Hematopoietic multipotent progenitor cell treated with erythropoietin and hydrocortisone succinate and interleukin-3 and kit ligand, for 15 days (in vitro differentiated cells): ENCODE measurements around the gene TBC1D5.
"Not testable (repeated sequence)": the region's sequence is repeated elsewhere in the genome, so short reads cannot be mapped to it uniquely, and the experiment has no call there.

ENCODE experiments used
- DNase-seq: peaks from one replicate; pipeline ENCODE4 v3.0.0-alpha.2; 2015; ENCODE audit warnings: low spot score

TBC1D5 gene

GRCh38 chr3:17645074-17645698 is 97.2 kb downstream of the TBC1D5 start:
- peak; percentile 58 for DNase-seq

- DNase-seq = no peak
Observed at GRCh38 chr3:17643691-17644090, 98.7 kb downstream of the TBC1D5 start.

DNA sequence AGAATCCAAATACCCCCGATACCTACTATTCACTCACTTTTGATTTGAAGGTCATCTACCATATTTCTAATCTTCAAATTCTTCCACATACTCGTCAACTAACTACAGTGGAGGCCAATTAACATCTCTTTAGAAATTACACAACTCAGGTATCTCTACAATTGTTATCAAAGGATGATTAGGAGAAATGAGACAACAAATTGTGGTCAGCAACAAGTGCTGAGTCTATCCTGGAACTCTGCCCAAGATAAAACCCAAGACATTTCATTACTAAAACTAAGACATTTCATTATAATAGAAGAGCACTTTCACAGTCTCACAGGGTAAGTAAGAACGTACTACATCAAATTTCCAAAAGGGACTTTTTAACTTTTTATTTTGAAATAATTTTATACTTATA is 100.0 kb downstream of the TBC1D5 start:
- no peak for DNase-seq

DNA sequence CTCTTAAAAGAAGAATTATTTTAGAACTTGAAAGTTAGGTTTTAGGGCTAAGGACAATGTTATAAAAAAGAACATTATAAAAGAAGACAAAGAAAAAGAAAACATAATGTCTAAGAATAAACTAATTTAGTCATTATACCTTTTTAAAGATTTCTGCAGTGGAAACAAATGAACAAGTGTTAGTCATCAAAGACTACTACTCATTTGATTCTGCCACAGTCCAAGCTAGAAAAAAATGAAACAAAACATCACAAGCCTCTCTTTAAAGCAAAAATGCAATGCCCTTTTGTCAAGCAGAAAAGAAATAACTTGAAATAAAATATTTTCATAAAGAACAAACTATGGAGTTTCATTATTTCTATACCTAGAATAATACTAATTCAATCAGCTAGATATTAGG is 102.0 kb downstream of the TBC1D5 start:
- DNase-seq = no peak

- no peak for DNase-seq
Observed at GRCh38 chr3:17639765-17640164, 102.7 kb downstream of the TBC1D5 start.

DNA sequence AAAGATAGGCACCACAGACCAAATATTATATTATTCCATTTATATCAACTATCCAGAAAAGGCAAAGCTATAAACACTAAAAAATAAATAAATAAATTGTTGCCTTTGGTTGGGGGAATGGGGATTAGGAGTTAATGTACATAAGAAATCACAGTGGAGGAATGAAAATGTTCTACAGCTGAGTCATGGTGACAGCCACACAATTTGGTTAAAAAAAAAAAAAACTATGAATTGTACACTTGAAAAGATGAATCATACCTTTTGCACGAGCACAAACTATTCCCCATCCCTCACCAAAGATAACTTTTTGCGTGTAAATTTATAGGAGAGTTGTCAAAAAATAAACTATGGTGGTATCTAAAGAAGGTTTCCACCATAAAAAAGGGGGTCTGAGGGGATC is 103.2 kb downstream of the TBC1D5 start:
- DNase-seq = no peak

DNA sequence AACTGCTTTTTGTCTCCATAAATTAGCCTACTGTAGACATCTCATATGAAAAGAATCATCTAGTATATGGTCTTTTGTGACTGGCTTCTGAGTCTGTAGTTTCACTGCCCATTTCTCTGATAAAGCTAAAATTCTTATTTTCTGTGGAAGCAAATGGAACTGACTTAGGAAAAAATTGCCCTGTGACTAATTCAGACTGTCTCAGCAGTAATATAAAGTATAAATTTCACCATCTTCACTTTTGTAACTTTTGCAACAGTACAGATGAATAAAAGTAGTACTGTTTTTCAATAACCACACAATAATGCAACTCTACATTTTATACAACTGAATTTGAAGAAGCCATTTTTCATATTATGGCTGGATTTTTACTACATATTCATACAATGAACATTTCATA is 104.1 kb downstream of the TBC1D5 start:
- no peak for DNase-seq

DNA sequence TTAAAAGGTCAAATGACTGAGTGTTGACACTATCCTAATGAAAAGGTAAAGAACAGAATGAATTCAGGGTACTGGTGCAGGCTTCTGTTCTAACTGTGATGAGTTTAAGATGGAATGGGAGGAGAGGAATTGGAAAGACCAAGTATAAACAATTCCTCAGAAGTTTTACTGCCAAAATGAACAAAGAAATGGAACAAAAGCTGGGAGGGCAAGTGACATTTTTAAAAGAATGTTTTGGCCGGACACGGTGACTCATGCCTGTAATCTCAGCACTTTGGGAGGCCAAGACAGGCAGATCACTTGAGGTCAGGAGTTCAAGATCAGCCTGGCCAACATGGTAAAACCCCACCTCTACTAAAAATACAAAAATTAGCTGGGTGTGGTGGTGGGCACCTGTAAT is 106.8 kb downstream of the TBC1D5 start:
- not testable (repeated sequence) for DNase-seq

DNA sequence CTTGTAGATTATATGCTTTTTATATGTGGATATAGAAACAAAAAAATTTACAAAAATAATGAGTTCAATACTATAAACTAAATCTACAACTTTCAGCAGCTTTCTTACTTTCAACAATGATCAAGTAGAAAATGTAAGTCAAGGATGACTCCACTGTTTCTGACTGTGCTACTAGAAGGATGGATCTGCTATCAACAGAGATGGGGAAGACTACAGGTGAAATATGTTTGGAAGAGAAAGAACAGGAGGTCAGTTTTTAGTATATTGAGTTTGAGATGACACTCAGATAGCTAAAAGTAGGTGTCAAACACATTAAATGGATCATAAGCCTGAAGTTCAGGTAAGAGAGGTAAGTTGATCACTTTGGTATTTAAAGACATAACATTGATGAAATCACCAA is 107.5 kb downstream of the TBC1D5 start:
- no peak for DNase-seq

- DNase-seq = no peak
Observed at GRCh38 chr3:17634201-17634600, 108.2 kb downstream of the TBC1D5 start.

DNA sequence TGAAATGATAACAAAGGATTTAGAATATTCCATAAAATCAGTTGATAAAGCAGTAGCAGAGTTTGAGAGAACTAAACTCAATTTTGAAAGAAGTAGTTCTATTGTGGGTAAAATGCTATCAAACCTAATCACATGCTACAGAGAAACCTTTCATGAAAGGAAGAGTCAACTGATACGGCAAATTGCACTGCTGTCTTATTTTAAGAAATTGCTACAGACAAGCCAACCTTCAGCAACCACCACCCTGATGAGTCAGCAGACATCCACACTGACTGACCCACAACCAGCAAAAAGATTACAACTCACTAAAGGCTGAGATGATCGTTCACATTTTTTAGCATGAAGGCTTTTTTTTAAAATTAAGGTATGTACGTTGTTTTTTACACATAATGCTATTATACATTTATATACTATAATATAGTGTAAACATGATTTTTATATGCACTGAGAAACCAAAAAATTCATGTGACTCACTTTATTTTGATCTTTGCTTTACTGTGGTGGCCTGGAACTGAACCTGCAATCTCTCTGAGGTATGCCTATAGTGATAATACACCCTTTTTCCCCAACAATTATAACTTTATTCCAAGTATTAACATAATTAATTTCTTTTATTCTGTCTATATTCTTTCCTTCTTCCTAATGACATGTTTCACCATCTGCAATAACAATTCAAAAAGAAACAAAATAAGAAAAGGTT is 109.9 kb downstream of the TBC1D5 start:
- peak; percentile 63 for DNase-seq

- DNase-seq = no peak
Observed at GRCh38 chr3:17631609-17632008, 110.8 kb downstream of the TBC1D5 start.

- DNase-seq = no peak
Observed at GRCh38 chr3:17629400-17629799, 113.0 kb downstream of the TBC1D5 start.

DNA sequence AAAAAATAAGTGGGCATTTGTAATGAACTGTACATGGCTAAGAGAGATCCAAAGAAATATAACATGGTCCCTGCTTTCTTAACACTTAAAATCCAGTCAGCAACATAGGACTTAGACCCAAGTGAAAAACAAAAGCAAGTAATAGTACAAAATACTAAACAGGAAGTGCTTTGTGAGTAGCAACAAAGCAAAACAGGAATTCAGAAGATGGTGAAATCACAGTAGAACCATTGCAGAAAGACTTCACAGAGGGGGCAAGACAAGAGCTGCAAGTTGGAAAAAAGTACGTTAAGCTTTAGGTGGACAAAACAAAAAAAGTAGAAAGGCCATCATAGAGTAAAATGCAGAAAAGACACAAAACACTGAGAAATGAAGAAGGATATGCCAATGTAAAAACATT is 116.0 kb downstream of the TBC1D5 start:
- no peak for DNase-seq

DNA sequence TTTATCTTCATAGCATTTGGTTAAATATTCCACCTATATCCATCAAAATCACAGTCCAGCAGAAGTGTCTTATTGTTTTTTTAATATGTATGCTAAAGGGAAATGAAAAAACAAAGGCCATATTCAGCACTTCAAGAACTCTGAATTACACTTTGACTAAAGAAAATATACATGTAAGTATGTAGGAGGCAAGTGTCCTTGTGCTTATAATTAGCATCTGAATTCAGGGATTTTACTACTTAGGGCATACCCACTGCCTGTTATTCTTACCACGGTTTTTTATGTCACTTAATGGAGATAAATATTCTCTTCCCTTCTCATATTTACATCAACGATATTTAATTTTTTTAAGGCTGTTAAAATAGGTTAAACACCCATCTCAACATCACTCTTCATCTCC is 117.3 kb downstream of the TBC1D5 start:
- no peak for DNase-seq

DNA sequence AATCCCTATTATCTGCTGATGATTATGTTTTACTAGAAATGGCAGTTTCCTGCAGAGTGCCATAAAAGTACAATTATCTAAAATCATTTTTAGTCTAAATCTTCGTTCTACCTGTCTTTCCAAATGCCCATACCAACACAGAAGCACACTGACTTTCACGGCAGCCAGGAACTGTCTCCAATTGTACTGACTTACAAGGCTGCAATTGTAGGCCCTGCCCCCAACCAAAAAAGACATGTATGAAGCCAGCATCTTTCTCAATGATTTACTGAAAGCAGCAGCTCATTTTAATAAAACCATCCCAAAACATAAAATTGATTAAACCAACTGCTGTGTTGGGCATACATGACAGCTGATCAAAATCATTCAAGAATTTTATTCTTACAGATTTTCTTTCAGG is 119.0 kb downstream of the TBC1D5 start:
- no peak for DNase-seq

DNA sequence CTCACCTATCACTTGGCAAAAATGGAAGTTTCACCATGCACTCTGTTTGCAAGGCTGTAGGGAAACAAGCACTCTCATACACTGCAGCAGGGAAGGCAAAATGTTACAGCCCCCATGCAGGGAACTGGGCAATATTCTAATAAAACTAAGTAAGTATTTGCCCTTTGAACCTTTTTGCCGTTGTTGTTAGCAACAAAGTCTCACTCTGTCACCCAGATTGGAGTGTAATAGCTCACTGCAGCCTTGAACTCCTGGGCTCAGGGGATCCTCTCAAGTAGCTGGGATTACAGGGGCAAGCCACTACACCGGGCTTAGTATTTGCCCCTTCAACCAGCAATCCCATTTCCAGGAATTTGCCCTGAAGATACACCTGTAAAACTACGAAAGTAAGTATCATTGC is 122.5 kb downstream of the TBC1D5 start:
- no peak for DNase-seq

GRCh38 chr3:17613017-17613416 is 129.4 kb downstream of the TBC1D5 start:
- not testable (repeated sequence) for DNase-seq

- DNase-seq = no peak
Observed at GRCh38 chr3:17607905-17608304, 134.5 kb downstream of the TBC1D5 start.

- no peak for DNase-seq
Observed at GRCh38 chr3:17605934-17606333, 136.5 kb downstream of the TBC1D5 start.

- DNase-seq = no peak
Observed at GRCh38 chr3:17605032-17605431, 137.4 kb downstream of the TBC1D5 start.

DNA sequence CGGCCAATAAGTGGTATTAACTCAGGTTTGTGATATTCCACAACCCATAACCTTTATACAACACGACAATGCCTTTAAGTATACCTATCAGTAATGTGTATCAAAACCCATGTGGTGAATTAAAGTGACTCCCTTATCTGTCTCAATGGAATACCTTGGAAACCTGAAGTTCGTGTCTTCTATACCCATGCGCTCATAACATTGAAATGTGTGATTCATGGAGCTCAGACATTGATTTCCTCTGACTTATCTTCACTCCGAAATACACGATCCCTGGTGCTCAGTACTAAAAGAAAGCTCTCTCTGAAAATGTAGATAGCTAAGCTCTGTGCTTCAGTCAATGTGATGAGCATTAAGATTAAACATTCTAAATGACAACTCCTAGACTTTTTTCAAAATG is 140.3 kb downstream of the TBC1D5 start:
- DNase-seq = no peak

DNA sequence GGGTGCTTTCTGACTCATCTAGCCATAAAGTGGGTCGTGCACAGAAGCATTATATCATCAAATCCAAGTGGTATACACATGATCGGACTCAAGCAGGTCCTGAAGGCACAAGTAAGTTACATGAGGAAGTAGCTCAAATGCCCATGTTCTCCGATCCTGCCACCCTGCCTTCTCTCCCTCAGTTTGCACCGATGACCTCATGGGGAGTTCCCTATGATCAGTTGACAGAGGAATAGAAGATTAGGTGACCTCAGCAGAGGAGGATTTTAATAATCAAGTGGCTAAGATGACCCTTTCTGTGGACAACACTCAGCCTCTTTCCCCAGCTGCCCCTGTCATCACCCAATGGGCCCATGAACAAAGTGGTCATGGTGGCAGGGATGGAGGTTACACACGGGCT is 149.5 kb downstream of the TBC1D5 start:
- DNase-seq = no peak

DNA sequence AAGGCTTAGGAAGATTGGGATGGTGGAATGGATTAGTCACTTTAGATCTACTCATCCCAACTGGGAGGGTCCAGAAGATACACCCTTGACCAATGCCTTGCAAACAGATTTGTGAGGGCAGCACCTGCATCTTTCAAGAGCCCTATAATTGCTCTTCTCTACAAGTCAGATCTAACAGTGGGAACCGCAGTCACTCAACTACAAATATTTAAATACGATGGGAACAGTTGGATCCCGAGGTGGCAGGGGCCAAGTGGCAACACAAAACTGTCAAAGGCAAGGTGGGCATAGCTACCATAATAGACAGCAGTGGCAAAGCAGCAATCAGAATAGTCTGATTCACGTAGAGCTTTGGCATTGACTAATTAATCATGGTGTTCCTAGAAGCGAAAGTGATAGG is 152.0 kb downstream of the TBC1D5 start:
- DNase-seq = no peak
